ENCODE measurements around the gene ADM2. TPM values are rescaled to one million over a fixed set of nuclear protein-coding genes. Genes with fewer than 3 reads are reported as not detected.

ADM2 gene
- total and polyA plus RNA-seq, 2 experiments from 2014 or later: 4.1 to 5.1 TPM

- H3K27me3 ChIP-seq: peaks cover 26% of the 10 kb centered on the region
- H3K4me3 ChIP-seq: no peak overlapping the region
- H3K79me2 ChIP-seq: no peaks in the 10 kb centered on the region
- DNase-seq (ENCODE audit: low spot score): peak; percentile 65
- peaks cover 14% of the 10 kb centered on the region for H3K4me1 ChIP-seq (ENCODE audit: insufficient read depth)
- WGBS (ENCODE audit: low lambda C conversion rate, missing lambda C conversion rate): 87% methylated on average over 26 of the region's 31 CpGs
- TF ChIP-seq CTCF (IDR thresholded peaks at IDR 0.05; ENCODE audit: poor library complexity) (no peak), EZH2 (IDR thresholded peaks at IDR 0.05; ENCODE audit: borderline replicate concordance) (no peak), EZH2phosphoT487 (IDR thresholded peaks at IDR 0.05; ENCODE audit: low read depth, severe bottlenecking, unreplicated experiment) (no peak)
- no peak overlapping the region for H3K4me2 ChIP-seq
- H3K27ac ChIP-seq: peak overlapping the region; percentile 20
- H3K36me3 ChIP-seq (replicated peaks; ENCODE audit: insufficient read depth, low read depth): no peaks in the 10 kb centered on the region
- H3K9me2 ChIP-seq (replicated peaks; ENCODE audit: insufficient read depth): no peaks in the 10 kb centered on the region
- H2AFZ ChIP-seq: no peak overlapping the region
- H3K9me3 ChIP-seq (ENCODE audit: low read depth): no peaks in the 10 kb centered on the region
- H4K20me1 ChIP-seq (ENCODE audit: insufficient read depth, poor library complexity, severe bottlenecking): no peaks in the 10 kb centered on the region
These were observed 2.9 kb downstream of the ADM2 start for GRCh38 chr22:50483977-50484853.

GRCh38 chr22:50485221-50486131, 4.1 kb downstream of the ADM2 start:
- no peak for DNase-seq (ENCODE audit: low spot score)
- peaks cover 13% of the 10 kb centered on the region for H3K27me3 ChIP-seq

More at GRCh38 chr22:50485221-50486131, 4.1 kb downstream of the ADM2 start:
- TF ChIP-seq EZH2 (IDR thresholded peaks at IDR 0.05; ENCODE audit: borderline replicate concordance): no peak
- TF ChIP-seq EZH2phosphoT487 (IDR thresholded peaks at IDR 0.05; ENCODE audit: low read depth, severe bottlenecking, unreplicated experiment): no peak
- no peak for TF ChIP-seq CTCF (IDR thresholded peaks at IDR 0.05; ENCODE audit: poor library complexity)
- Histone ChIP-seq H3K9me3 (ENCODE audit: low read depth) (no peaks in the 10 kb centered on the region), H3K9me2 (replicated peaks; ENCODE audit: insufficient read depth) (no peaks in the 10 kb centered on the region), H3K4me1 (ENCODE audit: insufficient read depth) (peaks cover 14% of the 10 kb centered on the region), H2AFZ (no peak overlapping the region), H3K4me3 (no peak overlapping the region), H3K4me2 (no peak overlapping the region), H3K27ac (no peak overlapping the region), H3K79me2 (no peaks in the 10 kb centered on the region), H4K20me1 (ENCODE audit: insufficient read depth, poor library complexity, severe bottlenecking) (no peaks in the 10 kb centered on the region), H3K36me3 (replicated peaks; ENCODE audit: insufficient read depth, low read depth) (no peaks in the 10 kb centered on the region)
- 78% methylated on average over 29 of the region's 29 CpGs for WGBS (ENCODE audit: low lambda C conversion rate, missing lambda C conversion rate)

All from hepatocyte (in vitro differentiated cells).